Measurements from ENCODE around the gene SEMA3G. TPM values are rescaled to one million over a fixed set of nuclear protein-coding genes. Genes with fewer than 3 reads are reported as not detected.

SEMA3G gene
- total RNA-seq, 1 experiment from 2014 or later: 1.6 TPM

DNA sequence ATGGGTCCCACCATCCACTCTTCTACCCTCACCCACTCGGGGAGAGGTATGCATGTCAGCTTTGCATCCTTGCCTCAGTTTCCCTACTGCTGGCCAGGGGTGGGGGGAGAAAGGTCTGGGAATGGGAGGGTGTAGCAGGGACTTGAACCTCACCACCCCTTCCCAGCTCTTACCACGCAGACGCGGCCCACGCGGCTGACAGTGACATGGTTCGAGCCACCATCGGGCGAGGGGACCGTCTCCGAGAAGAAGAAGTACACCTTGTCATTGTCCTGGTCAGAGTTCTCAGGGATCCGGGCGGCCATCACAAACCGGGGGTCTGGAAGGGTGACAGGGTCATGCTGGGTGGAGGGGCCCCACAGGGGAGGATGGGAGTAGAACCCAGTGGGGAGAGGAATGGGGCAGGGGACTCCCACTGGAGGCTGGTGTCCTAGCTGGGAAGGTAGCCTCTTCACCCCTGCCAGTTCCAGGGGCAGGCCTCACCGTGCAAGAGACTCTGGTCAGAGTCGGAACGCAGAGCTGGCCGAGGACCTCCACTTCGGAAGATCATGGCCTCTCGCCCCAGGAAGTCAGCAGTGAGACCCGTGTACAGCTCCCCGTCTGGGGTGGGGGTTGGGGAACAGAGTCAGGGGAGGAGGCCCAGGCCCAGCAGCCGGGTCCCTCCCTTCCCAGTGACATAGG is 3.7 kb downstream of the SEMA3G start:
- TF ChIP-seq NFYB (CRISPR knock-in tag; conservative IDR thresholded peaks at IDR 0.05; ENCODE audit: low read depth) (no peak), ZNF121 (CRISPR knock-in tag; IDR thresholded peaks at IDR 0.05) (no peak), E2F5 (CRISPR knock-in tag; IDR thresholded peaks at IDR 0.05) (no peak), NR3C1 (CRISPR knock-in tag; conservative IDR thresholded peaks at IDR 0.05; ENCODE audit: low read depth) (no peak), GTF2I (CRISPR knock-in tag; conservative IDR thresholded peaks at IDR 0.05) (no peak), ESRRA (CRISPR knock-in tag; IDR thresholded peaks at IDR 0.05; ENCODE audit: borderline replicate concordance) (no peak), ZNF423 (CRISPR knock-in tag; IDR thresholded peaks at IDR 0.05) (no peak), ZNF281 (CRISPR knock-in tag; IDR thresholded peaks at IDR 0.05) (no peak), NR1H2 (CRISPR knock-in tag; IDR thresholded peaks at IDR 0.05) (no peak), NR2C2 (CRISPR knock-in tag; IDR thresholded peaks at IDR 0.05) (no peak), IRF2 (CRISPR knock-in tag; IDR thresholded peaks at IDR 0.05; ENCODE audit: borderline replicate concordance, low read depth) (no peak), GRHL2 (CRISPR knock-in tag; IDR thresholded peaks at IDR 0.05; ENCODE audit: insufficient replicate concordance, severe bottlenecking) (no peak), JAZF1 (CRISPR knock-in tag; IDR thresholded peaks at IDR 0.05) (no peak), ETV6 (CRISPR knock-in tag; IDR thresholded peaks at IDR 0.05) (no peak), AR (CRISPR knock-in tag; IDR thresholded peaks at IDR 0.05) (no peak)
- TF ChIP-seq, protein P1, sequence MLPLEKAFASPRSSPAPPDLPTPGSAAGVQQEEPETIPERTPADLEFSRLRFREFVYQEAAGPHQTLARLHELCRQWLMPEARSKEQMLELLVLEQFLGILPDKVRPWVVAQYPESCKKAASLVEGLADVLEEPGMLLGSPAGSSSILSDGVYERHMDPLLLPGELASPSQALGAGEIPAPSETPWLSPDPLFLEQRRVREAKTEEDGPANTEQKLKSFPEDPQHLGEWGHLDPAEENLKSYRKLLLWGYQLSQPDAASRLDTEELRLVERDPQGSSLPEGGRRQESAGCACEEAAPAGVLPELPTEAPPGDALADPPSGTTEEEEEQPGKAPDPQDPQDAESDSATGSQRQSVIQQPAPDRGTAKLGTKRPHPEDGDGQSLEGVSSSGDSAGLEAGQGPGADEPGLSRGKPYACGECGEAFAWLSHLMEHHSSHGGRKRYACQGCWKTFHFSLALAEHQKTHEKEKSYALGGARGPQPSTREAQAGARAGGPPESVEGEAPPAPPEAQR (CRISPR knock-in tag; IDR thresholded peaks at IDR 0.05): no peak
- TF ChIP-seq, protein P2, sequence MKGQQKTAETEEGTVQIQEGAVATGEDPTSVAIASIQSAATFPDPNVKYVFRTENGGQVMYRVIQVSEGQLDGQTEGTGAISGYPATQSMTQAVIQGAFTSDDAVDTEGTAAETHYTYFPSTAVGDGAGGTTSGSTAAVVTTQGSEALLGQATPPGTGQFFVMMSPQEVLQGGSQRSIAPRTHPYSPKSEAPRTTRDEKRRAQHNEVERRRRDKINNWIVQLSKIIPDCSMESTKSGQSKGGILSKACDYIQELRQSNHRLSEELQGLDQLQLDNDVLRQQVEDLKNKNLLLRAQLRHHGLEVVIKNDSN (CRISPR knock-in tag; IDR thresholded peaks at IDR 0.05): no peak
- TF ChIP-seq, protein P3, sequence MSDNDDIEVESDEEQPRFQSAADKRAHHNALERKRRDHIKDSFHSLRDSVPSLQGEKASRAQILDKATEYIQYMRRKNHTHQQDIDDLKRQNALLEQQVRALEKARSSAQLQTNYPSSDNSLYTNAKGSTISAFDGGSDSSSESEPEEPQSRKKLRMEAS (CRISPR knock-in tag; IDR thresholded peaks at IDR 0.05): no peak
- TF ChIP-seq, protein P4, sequence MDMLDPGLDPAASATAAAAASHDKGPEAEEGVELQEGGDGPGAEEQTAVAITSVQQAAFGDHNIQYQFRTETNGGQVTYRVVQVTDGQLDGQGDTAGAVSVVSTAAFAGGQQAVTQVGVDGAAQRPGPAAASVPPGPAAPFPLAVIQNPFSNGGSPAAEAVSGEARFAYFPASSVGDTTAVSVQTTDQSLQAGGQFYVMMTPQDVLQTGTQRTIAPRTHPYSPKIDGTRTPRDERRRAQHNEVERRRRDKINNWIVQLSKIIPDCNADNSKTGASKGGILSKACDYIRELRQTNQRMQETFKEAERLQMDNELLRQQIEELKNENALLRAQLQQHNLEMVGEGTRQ (CRISPR knock-in tag; IDR thresholded peaks at IDR 0.05): no peak
- DNase-seq (ENCODE audit: low spot score) (no peak), ATAC-seq (no peak)
- Mint-ChIP-seq H3K27me3 (ENCODE audit: low read depth) (no peaks in the 10 kb centered on the region), H3K4me1 (peaks cover 2% of the 10 kb centered on the region; the same call in 1 of the 2 replicates), H3K9me3 (no peaks in the 10 kb centered on the region), H3K27ac (no peak overlapping the region), H3K36me3 (no peaks in the 10 kb centered on the region), H3K4me3 (no peak overlapping the region)
- POLR2A ChIA-PET: no interaction called here
- CTCF ChIA-PET: interaction anchor here (1.3 to 1.5 kb wide), 2 partner anchors 14 to 220 kb away, joined by 3 read pairs; no protein-coding TSS in a partner anchor
